HG03378 (cell line): ENCODE measurements around the gene SPOCK3.

ENCODE experiments used
- ATAC-seq: cut with Tn5 transposase; IDR thresholded peaks from one replicate; pipeline ENCODE4 v1.9.1; 2021; ENCODE audit warnings: mild to moderate bottlenecking, moderate library complexity; ENCODE audit not compliant: unreplicated experiment

SPOCK3 gene

DNA sequence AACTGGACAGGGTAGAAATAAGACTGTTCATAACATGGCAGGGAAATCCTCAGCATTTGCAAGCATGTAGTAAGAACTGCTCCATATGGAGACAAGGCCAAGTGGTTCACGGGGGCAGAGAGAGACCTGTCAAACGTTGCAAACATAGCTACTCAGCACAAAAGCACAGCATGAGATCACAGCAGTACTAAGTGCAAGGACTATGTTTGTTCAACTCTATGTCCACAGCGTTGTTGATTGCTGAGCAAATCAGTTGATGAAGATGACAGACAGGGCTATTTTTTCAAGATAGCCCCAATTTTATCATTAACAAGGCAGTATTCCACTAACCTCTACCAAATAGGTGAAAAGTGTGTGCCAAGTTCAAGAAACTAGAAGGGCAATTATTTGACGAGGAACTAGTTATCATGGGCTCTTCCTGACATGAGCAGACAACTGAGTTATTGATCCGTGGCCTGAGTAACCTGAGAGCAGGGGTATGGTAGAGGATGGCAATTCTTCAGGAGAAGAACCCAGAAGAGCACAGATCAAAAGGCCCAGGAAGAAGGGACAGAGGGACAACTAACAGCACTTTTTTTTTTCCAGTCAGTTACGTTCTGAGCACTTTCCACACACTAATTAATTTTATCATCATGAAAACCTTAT lies 57.4 kb downstream of the SPOCK3 start:
- no peak for ATAC-seq

DNA sequence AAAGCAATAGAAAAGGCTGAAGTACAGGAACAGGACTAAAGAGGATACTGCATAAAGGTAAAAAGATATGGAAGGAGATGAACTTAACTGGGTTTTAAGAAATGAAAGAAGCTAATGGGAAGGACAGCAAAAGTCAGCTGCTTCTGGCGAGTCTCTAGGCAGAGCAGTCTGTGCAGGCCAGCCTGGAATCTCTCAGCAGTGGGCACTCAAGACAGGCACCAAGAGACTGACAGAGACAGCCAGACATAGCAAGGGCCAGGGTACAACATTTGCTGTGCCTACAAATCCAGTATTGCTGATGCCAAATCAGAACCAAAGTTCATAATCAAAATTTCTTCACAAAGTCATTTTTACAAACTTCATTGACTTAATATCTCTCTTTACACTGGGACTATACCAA lies 62.4 kb downstream of the SPOCK3 start:
- ATAC-seq: no peak

DNA sequence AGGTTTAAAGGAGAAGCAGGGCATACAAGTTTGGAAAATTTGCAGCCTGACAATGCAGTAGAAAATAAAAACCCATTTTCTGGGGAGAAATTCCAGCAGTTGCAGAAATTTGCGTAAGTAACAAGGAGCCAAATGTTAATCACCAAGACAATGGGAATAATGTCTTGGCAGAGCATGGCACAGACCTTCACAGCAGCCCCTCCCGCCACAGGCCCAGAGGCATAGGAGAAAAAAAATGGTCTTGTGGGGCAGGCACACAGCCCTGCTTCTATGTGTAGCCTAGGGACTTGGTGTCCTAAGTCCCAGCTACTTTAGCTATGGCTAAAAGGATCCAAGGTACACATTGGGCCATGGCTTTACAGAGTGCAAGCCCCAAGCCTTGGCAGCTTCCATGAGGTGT lies 65.7 kb downstream of the SPOCK3 start:
- no peak for ATAC-seq

DNA sequence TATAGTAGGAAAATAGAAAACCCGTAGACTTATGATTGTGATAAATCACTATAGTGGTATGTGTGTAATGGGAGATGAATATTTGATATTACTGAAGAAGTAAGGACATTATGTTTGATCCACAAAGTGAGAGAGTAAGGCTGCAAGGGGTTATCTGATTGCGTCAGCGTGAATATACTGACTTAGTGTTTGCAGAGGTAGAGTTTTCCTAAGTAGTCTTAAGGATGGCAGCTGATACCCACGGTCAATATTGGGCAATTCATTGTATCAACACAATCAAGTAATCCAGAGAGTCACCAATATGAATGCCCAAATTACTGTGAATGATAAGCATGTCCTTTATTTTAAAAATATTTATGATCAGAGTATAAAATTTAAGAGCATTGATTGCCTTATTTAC lies 83.7 kb downstream of the SPOCK3 start:
- no peak for ATAC-seq

DNA sequence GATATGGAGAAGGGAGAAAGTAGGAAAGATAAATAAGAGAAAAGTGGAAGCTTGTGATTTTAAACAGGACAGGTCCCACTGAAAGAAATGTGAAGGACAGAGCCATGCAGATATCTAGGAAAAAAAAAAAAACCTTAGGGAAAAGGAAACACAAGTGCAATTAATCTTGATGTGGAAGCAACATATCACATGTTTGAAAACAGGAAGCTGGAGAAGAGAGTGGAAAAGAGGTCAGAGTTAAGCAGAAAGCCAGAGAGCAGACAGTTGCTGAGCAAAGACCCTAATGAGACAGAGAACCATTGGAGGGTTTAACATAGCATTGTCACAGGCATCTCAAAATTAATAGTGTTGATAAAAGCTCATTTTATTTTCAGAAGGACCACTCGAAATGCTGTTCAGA lies 89.7 kb downstream of the SPOCK3 start:
- ATAC-seq: no peak

DNA sequence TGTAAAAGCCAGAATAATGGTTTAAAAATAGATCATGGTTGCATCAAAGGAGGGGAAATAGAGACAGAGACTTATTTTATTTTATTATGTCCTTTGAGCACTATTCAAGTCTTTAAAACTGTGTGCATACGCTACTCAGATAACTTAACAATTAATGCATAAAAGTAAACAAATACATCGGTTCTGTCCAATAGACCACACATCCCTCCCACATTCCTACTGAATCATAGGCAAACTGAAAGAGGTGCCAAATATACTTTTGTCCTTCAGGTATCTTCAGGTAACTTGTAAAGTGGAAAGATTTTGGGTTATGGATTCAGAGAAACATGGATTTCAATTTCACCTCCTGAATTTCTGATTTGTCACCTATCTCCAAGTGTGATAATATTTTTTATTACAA lies 91.3 kb downstream of the SPOCK3 start:
- ATAC-seq: no peak

DNA sequence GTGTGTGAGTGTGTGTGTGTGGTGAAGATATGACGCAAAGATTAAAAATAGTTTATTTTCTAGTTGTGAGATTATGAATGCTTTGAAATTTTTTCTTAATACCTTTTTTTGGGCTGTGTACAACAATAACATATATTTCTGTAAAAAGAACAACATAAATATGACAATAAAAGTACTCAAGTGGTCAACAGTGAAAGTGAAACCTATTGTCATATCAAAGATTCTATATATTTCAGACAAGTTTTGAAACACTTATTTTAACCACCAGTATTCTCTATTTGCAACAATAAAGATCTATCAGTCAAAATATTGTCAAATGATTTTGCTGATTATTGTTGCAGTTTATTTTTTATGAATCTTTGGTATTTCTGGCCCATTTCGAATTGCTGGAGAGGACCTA lies 98.0 kb downstream of the SPOCK3 start:
- no peak for ATAC-seq

DNA sequence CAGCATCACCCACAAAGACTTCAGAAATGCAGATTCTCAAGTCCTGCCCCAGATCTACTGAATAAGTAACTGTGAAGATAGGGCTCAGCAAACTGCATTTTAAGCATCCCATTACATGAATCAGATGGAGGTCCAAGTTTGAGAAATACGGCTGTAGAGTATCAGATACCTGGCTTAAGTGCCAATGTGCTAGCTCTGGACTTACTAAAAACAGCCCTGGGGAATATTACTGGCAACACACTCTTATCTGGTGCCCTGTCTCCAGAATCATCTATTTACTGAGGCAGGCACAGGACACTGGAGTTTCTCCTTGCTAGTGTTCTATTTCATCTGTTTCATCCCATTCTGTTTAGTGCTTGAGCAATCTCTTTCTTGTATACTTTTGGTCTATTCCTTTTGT lies 105.1 kb downstream of the SPOCK3 start:
- no peak for ATAC-seq

DNA sequence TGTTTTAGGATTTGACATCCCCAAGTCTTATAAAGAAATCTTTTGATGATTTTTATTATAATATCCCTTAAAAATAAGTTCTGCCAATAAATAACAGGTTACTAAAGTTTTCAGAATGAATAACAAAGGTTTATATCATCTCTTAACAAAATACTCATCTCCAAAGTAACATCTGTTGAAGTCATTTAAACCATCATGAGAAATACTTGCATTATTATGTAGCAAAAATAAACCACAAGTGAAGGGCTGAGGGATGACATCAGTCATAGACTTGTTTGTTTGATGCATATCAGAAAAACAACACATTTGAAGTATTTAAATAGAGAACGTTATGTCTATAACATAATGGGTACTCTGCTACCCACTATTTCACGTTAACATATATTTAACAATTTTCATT lies 114.9 kb downstream of the SPOCK3 start:
- no peak for ATAC-seq

DNA sequence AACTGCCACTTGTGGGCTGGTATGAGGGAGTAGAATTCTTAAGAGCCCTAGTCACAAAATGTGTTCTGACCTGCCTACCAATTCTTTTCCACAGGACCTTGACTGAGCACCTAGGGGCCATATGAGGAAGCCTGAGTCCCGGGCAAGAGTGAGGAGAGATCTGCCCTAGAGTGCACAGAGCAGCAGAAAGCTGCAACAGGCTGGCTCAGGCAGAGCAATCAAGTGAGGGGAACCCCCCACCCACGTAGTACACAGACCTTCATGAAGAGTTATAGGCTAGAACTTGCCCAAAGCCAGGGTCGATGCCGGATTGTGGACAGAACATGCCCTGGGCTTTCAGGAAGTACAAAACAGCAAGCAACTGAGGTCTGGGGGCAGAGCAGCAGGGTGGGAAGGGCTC lies 117.0 kb downstream of the SPOCK3 start:
- no peak for ATAC-seq

DNA sequence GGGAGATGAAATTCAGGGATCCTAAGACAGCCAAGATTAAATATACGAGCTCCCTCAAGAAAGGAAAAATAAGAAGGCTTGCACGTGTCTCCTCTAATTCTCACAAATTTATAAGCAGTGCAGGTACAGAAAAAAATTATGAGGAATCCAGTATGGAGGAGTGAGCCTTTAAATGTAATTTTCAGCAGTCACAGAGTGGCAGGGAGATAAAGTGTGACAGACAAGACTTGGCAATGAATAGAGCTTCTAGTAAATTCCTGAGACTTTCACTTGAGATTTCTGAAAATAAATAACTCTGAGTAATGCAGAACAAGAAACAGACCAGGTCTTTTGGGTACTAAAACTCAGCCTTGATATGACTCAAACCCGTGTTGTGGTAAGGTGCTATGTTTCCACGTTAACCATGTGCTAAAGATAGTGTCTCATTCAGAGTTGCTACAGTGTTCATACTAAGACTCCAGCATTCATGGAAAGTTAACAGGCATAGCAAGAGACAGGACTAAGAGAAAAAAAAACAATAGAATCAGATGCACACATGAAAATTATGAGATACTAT lies 119.8 kb downstream of the SPOCK3 start:
- no peak for ATAC-seq

DNA sequence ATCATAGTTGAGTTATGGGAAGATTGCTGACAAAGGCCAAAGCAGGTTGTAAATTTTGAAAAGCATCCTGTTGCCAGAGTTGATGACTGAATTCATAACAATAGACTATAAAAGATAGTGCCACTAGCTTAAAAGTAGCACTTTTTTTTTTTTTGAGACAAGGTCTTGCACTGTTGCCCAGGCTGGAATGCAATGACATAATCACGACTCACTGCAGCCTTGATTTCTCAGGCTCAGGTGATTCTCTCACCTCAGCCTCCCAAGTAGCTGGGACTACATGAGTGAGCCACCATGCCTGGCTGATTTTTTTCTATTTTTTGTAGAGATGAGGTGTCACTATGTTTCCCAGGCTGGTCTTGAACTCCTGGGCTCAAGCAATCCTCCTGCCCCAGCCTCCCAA lies 122.7 kb downstream of the SPOCK3 start:
- ATAC-seq: no peak

DNA sequence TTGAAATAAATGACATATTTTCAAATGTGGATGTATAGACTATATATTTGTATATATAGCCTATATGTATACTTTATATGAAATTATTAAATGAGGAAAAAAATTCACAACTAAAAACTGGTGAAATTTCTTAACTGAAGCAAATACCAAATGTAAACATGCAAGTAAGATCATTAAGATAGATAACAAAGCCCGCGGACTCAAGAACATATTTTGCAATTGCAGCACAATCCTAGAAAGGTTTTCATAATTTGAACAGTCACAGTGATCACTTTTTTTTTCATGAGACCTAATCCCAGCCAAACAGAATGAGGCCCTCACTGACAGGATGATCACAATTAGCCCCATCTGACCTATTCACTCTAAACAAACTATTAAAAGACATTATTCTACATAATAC lies 123.2 kb downstream of the SPOCK3 start:
- ATAC-seq: no peak

DNA sequence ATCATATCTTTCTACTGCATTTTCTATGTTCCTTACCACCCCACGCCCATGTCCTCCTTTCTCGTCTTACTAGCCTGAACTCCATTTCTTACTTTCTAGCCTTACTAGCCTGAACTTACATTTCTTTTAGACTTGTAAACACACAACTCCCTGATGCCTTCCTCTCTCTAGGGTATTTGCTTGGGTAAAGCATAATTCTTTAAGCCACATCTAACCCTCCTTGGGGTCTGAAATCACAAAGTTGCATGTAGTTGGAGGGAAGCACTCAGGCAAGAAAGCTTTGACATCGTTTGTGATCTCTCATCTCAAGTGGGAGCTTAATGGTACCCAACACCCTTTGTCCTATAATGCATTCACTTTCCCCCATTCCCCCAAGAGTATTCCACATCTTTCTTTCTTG lies 124.4 kb downstream of the SPOCK3 start:
- no peak for ATAC-seq

DNA sequence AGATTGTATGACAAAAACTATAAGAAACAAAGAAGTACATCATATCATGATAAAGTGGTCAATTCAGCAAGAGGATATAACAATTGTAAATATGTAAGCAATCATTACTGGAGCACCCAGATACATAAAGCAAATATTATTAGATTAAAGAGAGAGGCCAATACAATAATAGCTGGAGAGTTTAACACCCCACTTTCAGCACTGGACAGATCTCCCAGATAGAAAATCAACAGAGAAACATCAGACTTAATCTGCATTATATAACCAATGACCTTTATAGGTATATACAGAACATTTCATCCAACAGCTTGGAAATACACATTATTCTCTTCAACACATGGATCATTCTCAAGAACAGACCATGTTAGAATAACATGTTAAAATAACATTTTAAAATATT lies 128.4 kb downstream of the SPOCK3 start:
- ATAC-seq: no peak

DNA sequence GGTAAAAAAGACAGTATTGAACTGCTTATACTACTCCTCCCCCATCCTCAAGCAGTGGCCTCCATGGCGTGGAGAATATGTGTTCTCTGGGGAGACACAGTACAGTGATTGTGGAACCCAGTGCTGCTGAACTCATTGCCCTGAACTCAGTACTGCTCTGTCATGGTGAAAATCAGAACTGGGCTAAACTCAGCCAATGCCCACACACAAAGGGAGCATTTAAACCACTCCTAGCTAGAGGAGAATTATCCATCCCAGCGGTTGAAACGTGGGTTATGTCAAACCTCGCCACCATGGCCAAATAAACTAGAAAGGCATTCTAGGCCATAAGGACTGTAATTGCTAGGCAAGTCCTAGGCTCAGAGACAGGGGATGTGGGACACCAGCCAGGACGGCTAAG lies 131.8 kb downstream of the SPOCK3 start:
- ATAC-seq: no peak

DNA sequence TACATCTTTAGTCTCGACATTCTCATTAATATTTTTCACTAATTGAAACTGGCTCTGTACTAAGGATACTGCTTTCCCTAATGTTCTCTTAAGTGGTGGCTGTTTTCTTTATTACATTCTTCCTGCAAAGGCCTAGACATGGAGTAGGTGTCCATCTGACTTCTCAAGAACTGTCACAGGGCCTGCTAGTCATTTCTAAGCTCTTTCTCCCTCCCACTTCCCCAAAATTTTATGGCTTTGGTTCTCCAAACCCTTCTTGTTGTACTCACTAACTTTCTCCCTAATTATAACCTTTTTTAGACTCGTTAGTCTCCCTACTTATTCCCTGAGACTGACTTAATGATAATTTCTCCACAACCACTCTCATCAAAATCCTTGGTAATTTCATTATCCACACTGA lies 133.3 kb downstream of the SPOCK3 start:
- ATAC-seq: no peak

DNA sequence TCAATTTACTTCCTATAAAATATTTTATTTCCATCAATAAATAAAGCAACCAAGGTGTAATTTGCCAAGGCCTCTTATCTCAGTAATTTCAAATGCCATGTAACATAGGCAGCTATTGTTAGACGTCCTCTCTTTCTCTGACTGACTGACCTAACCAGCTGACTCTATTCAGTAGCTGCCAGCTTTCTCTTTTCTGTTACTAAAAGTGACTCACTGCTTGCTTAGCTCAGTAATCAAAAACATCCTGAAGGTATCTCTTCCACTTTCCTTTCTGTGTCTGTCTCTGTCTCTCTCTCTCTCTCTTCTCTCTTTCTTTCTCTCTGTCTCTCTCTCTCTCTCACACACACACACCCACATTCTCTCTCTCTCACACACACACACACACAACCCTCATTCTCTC lies 134.2 kb downstream of the SPOCK3 start:
- ATAC-seq: no peak

DNA sequence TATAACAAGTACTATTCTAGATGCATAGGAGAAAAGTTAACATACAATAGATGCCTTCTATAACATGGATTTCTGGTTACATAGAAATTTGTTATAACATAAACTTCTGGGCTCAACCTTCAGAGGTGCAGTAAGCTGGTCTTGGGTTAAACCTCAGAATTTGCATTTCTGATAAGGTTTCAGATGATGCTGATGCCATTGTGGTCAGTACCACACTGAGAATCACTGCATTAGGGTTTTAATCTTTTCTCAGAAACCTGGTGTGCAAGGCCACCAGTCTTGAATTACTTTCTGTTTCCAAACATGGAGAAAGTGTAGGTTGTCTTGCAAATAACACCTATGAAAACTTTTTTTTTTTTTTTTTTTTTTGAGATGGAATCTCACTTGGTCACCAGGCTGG lies 146.2 kb downstream of the SPOCK3 start:
- ATAC-seq: peak; percentile 71

DNA sequence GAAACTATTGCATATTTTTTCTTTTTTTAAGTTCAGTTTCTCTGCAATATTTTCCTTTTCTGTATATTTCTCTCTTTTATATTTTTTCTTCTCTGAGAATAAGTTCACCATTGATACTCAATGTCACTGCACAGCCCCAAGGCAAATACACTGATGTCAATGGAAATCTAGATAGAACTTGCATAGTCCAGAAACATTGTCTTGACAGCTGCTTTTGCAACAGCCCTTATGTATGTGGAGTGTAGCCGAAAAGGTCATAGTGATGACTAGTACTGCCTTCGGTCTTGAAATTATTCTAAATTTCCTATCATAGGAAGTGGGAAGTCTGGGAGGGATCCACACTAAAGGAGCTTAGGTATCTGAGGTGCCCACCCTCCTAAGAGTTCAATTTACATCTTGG lies 150.0 kb downstream of the SPOCK3 start:
- ATAC-seq: no peak

DNA sequence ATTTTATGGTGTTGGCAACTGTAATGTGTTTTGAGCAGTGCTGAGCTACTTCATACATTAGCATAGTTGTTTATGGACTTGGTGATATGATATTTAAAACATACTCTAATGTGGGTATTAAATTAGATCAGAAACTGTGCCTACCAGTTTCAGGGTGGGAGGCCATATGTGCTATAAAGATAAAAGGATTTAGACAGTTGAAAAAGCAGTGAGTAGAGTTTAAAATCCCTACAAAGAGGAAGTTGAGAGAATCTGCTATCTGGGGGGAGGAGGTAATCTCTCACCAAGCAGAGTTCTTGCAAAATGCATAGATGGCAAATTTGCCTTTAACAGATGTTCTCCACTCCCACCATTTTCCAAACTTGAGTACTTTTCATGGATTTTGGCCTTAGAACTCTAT lies 154.5 kb downstream of the SPOCK3 start:
- ATAC-seq: no peak

DNA sequence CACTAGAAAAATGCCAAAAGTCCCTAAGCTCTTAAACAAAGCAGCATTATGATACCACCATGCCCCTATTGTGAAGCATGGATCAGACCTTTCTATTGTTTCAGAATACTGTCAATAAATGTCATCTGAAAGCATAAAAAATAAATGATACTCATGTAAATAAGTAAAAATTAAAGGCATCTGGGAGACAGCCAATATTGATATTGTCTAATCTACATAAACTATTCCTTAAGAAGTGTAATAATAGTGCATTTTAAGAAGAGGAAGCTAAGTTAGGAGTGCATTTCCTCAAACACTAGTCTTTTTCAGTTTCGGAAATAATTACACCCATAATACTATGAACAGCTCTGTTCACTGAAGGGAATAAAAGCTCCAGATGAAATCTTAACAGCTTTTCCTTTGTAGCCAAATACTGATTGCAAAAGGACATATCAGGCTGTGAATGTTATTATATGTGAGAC lies 181.6 kb downstream of the SPOCK3 start:
- no peak for ATAC-seq

DNA sequence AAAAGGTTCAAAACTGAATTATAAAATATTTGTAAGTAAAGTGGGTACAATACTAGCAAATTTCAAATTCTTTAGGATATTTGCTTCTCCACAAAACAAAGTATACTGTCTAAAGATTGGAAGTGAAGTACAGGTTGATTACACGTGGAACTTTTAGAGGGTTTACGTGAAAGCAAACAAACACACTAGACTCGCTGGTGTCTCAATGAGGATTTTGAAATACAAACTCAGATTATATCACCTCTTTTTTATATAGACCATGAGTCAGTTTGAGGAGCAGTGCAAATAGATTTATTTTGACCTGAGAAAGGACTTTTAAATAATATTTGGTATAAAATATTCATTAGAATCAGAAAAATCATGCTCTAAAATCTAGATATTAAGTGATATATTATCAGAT lies 185.0 kb downstream of the SPOCK3 start:
- no peak for ATAC-seq
